ENCODE data around the gene AQP12B.
"Not testable (repeated sequence)": the region's sequence is repeated elsewhere in the genome, so short reads cannot be mapped to it uniquely, and the experiment has no call there.

The AQP12B gene

DNA sequence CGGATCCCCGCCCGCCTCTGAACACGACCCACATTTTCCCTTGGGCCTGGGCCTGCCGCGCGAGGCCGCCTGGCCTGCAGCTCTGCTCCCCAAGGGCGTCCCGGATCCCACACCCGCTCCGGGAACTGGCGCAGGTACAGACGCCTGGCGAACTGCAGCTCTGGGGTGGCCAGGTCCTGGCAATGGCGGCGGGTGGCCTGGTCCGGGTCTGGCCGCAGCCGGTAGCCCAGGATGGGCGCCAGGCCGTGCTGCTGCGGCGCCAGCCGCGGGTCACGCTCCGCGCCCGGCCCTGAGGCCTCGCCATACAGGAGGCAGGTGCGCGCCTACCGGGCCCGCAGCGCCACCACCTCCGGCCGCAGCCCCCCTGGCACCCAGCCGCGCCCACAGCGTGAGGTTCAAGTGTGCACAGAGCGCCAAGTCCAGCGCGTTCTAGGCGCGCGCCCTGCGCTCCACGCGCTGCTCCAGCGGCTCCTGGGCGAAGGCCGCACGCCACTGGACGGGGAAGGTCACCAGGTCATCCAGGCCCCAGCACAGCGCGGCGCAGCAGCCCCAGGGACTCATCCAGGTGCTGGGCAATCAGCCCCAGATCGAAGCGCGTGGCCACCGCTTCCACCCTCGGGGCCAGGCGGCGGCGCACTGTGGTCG lies 18.5 kb upstream of the AQP12B start:
- DNase-seq (ENCODE audit: low read depth, low spot score) = no peak

DNA sequence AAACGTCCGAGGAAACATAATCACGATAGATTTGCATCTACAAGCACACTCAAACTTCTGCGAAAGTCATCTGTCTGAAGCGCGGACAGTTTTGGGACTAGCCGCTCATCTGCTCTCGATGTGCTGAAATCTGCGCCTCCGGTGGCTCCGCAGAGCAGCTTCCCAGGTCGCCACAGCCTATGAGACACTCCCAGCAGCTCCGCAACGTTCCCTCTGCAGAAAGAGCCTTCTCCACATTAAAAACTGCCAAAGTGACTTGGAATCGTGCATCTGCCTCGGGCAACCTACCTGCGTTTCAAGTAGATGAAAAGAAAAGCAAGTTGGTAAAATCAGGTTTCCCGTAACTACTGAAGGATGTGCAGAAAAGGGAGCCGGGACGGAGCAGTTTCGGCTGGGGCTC lies 17.9 kb upstream of the AQP12B start:
- not testable (repeated sequence) for DNase-seq (ENCODE audit: low read depth, low spot score)

DNA sequence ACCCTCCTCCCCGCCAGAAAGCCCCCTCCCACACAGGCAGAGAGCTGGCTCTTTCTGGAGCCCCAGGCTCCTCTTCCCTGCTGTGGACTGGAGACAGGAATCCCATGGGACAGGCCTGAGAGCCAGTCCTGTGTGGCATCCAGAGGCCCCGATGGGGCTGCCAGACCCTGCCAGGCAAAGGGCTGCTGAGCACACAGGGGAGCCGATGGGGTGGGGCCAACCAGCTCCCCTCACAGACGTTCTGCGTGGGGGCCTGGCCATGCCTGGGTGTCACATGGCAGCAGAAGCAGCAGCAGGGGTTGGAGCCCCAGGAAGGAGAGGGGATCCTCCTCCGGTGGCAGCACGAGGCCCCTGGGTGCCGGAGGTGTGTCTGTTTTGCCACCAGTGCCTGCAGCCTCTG lies 17.1 kb upstream of the AQP12B start:
- DNase-seq (ENCODE audit: low read depth, low spot score) = not testable (repeated sequence)

DNA sequence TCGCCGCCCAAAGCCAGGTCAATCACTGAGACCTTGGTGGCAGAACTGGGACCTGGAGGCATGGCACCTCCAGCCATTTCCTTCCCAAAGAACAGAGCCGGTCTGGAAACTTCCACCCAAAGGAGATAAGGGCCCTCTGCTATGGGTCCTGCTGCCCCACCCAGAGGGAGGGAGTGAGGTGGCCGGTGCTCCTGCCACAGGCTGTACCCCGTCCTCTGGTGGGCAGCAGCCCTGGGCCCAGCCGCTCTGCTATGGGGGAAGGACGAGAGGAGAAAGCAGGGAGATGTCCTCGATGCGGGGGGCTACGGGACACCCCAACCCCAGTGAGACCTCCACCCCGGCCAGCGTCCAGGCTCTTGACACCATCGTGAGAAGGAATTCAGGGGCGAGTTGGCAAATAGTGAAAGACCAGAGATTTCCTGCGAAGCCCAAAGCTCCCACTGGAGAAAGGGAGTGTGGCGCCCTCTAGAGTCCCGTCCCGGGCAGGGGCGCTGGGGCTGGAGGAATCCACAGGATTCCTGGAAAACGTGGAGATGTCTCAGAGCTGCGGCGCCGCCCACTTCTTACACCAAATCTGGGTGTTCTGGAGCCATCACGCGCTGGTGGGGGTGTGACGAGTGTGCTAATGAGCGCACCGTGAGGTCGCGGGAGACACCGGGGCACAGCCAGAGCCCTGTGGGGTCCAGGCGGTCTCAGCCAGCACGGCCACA lies 16.3 kb upstream of the AQP12B start:
- not testable (repeated sequence) for DNase-seq (ENCODE audit: low read depth, low spot score)

DNA sequence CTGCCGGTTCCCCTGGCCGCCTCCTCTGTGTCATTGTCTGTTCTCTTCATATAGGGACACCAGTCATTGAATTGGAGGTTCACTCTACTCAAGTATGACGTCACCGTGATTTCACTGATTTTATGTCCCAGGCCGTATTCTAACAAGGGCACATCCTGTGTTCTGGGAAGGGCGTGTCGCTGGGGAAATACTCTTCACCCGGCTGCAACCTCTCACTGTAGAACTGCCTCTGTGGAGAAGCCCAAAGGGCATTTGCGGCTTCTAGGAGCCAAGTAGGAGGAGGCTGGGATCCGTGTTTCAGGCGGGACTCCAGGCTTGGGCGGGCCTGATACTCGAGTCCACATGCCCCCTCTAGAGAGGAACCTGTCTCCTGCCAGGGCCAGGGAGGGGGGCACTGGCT lies 13.8 kb upstream of the AQP12B start:
- not testable (repeated sequence) for DNase-seq (ENCODE audit: low read depth, low spot score)

DNA sequence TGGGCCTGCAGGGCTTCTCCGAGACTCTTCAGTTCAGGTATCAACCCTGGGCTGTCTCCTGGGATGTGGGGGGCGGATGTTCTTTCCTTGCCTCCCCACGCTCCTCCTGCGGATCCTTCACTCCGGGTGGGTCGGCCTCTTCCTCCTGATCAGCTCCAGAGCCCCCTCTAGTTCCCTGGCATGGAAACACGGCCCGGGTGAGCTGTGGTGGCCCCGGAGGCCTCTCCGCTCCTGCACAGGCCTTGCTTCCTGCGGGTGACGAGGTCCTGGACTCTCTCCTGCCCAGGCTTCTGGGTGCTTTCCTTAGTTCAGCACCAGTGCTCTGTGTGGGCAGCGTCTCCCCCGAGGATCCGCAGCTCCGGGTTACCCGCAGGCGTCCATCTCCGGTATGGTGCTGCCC lies 12.9 kb upstream of the AQP12B start:
- not testable (repeated sequence) for DNase-seq (ENCODE audit: low read depth, low spot score)

DNA sequence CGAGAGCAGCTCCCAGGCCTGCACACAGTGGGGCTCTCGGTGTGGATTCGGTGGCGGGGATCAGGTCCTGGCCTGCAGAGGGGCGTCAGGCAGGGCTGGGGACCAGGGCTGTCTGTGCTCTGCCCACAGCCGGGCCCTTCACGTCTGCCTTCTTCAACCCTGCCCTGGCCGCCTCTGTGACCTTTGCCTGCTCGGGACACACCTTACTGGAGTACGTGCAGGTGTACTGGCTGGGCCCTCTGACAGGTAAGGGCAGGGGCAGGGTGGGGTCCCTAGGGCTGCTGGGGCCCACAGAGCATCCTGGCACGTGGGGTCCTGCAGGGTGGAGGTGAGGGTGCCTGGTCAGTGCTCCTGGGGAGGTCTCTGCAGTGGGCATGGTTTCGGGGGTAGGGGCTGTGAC lies 11.6 kb upstream of the AQP12B start:
- not testable (repeated sequence) for DNase-seq (ENCODE audit: low read depth, low spot score)

DNA sequence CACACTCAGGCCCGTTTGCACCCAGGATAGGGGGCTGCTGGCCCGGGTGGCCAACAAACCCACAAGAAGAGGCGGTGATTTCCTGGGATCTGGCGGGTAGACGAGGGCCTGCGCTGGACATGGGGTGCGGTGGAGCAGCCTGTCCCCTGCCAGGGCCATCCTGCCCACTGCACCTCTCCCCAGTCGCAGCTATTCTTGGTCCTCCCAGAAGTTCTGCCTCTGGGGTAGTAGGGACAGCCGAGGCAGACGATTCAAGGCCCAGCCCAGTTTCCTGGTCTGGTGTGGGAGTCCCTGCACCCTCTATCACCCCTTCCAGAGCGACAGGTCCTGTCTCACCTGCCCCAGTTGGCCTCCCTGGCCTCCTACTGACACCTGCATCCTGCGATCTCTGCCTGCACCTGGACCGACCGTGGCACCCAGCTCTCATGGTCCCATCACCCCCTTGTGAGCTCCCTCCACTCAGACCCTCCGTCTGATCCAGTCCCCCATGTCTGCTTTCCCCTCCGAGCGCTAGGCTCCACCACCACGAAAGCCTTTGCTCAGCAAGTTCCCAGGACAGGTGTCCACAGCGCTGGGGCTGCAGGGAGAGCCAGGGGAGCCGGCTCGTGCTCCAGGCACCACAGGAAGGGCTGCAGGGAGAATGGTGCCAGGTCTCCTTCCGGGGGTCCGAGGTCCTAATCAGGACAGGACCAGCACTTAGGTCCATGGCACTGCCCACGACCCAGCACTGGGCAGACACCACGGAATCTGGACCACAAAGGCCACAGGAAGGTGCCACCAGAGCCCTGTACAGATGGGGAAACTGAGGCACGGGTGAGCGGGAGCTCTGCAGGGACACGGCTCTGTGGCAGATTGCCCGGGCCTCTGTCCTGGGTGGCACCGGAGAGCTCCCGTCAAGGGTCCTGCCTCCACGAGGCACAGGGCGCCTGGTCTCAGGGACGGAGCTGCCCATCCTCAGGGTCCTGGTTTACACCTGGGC lies 10.2 kb upstream of the AQP12B start:
- not testable (repeated sequence) for DNase-seq (ENCODE audit: low read depth, low spot score)

DNA sequence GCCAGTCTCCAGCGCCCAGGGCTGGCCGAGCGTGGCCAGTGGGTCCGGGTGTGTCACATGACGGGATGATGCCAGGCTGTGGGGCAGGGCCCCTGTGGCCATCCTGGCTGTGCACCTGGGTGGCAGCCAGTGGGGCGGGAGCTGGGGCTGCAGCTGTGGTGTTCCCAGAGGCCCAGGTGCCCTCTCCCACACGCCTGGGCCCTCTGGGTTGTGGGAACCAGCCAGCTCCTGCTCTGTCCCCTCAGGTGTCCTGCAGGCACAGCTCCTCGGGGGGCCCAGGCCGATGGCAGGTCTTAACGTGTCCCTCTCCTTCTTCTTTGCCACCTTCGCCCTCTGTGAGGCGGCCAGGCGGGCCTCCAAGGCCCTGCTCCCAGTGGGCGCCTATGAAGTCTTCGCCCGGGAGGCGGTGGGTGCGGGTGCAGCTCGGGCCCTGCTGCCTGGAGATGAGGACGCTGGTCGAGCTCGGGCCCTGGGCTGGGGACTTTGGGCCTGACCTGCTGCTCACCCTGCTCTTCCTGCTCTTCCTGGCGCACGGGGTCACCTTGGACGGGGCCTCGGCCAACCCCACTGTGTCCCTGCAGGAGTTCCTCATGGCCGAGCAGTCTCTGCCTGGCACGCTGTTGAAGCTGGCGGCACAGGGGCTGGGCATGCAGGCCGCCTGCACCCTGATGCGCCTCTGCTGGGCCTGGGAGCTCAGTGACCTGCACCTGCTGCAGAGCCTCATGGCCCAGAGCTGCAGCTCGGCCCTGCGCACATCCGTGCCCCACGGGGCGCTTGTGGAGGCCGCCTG lies 9.1 kb upstream of the AQP12B start, which contains the start of gene AQP12A:
TSS of gene AQP12A (plus strand) at position 236 of the 790 bp plus-strand sequence. CDS start at position 284, 48 bp downstream.
- DNase-seq (ENCODE audit: low read depth, low spot score) = not testable (repeated sequence)

DNA sequence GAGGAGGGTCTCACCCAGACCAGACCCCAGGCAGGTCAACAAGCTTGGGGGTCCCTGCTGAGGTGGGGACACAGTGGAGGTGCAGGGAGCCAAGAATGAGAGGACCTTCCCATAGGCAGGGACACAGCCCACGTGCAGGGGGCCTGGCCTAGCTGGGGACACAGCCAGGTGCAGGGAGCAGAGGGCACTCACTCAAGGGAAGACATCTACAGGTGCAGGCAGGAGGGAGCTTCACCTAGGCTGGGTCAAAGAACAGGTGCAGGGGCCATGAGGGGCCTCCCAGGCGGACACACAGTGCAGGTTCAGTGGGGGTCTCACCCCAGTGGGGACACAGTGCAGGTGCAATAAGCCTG lies 8.4 kb upstream of the AQP12B start:
- not testable (repeated sequence) for DNase-seq (ENCODE audit: low read depth, low spot score)

DNA sequence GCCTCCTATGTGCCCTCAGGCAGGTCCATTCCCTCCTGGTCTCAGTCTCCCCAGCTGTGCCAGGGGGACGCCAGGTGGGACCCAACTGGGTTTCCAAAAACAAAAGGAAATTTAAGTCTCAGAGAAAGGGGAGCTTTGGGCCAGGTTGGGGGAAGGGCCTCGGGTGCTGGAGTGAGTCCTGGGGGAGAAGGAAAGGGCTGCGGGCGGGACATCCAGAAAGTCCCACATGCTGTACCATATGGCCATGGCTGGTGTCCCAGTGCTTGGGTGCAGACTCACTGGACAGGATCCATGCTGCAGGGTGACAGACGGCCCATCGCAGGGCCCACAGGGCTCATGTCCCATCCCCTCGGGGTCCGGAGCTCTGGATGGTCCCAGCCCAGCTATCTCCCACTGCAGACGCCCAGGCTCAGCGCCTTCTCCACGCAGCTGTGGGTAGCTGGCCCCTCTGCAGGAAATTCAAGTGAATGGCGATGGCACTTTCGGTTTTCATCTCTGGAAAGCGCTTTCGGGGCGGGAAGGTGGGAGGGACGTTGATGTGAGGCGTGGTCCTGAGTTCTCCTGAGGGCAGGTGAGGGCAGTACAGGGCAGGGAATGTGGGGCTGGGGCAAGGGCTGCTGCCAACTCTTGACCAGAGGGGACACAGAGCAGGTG lies 7.9 kb upstream of the AQP12B start:
- DNase-seq (ENCODE audit: low read depth, low spot score) = not testable (repeated sequence)

DNA sequence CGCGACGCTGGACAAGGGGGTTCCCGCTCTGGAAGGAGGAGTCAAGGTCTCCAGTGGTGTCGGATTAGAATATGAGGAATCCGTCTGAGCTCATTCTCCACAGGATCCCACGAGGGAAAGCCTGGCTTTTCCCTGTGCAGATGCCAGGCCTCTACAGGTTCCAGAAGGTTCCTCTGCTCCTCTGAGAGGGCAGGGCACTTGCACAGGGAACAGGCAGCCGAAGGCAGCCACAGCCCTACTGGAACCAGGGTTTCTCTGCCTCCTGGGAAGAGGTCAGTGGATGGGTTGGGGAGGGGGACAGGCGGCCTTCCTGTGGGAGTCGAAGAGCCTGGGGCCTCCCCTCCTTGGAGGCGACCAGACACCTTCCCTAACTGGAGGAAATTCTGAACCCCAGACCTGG lies 7.3 kb upstream of the AQP12B start:
- DNase-seq (ENCODE audit: low read depth, low spot score) = no peak

DNA sequence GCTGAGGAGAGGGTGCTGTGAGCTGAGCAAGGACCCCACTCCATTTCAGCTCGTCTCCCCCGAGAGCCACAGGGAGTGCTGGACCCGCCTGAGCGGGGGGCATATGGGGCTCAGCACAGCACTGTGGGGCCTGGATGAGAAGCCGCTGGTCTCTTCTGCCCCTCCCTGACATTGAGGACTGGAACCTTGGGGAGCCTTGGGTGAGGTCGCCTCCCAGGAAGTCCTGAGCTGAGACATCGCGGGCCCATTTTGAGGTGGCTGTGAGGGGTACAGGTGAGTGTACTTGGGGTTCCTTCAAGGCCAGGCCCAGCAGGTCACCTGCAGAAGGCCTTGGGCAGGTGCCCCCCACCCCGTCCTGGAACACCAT lies 5.9 kb upstream of the AQP12B start:
- DNase-seq (ENCODE audit: low read depth, low spot score) = no peak

DNA sequence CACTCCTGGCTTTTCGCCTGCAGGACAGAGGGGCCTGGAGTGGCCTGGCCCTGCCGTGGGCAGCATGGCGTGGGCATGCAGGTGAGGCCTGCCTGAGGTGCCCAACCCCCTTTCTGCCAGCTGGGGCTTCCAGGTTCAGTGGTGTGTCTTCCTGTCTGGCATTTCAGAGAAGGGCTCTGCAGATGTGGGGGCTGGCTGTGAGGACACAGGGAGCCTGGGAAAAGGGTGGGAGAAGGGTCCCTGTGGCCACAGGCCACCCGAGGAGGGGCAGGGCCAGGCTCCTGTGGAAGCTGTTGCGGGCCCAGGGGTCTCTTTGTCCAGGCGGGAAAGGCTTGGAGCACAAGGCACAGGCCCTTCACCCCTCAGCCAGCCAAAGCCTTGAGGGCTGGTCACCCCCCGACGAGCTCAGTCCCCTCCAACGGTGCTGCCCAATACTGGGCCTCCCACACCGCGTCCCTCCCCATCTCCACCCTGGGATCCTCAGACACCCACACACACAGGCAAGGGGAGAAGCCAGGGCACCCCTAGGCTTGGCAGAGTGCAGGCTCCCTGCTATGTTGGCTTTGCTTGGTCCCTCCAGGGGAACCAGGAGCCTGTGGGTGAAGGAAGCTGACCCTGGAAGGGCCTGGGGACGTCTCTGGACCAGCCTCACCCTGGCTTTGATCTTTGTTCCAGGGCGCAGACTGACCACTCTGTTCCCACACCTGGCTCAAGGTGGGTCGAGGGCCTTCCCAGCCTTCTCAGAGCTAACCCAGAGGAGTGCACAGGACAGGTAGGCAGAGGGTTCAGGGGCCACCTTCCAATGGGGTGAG lies 5.3 kb upstream of the AQP12B start:
- DNase-seq (ENCODE audit: low read depth, low spot score) = no peak

DNA sequence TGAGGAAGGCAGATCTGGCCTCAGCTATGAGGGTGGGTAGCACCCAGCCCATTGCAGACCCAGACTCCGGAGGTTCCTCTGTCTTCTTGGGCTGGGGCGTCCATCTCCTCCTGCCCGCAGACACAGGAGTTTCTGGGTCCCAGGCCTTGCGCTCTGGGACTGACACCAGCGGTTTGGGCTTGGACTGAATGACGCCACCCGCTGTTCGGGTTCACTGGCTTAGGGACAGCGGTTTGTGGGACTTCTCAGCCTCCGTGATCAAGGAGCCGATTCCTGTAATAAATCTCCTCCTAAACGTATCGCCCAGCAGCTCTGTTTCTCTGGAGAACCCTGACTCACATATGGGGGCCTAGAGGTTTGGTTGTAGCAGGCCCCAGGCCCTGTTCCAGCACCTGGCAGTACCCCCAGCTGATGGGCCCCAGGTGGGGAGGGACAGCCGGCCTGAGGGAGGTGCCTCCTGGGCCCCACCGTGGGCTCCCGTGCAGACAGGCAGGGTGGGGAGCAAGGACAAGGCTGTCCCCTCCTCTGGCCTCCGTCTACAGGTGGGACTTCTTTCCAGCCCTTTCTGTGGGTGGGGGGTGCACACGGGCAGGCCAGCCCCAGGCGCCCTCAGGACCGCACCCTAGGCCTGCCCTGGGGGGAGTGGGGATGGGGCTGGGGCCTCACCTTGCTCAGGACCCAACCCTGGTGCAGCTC lies 4.5 kb upstream of the AQP12B start:
- DNase-seq (ENCODE audit: low read depth, low spot score) = no peak

DNA sequence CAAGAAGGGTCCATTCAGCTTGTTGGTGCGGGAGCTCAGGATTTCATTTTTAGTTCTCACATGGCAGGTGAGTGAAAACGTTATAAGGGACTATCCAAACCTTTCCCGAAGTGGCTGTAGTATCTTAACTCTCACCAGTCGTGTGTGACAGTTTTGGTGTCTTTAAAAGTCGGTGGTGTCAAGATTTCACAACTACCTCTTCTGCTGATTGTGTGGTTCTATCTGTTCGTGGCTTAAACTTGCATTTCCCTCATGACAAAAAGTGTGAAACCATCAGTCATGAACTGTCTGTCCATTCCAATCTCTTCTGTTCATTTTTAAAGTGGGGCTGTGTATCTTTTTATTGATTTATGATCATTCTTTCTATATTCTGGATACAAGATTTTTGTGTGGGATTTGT lies 3.8 kb upstream of the AQP12B start:
- no peak for DNase-seq (ENCODE audit: low read depth, low spot score)

DNA sequence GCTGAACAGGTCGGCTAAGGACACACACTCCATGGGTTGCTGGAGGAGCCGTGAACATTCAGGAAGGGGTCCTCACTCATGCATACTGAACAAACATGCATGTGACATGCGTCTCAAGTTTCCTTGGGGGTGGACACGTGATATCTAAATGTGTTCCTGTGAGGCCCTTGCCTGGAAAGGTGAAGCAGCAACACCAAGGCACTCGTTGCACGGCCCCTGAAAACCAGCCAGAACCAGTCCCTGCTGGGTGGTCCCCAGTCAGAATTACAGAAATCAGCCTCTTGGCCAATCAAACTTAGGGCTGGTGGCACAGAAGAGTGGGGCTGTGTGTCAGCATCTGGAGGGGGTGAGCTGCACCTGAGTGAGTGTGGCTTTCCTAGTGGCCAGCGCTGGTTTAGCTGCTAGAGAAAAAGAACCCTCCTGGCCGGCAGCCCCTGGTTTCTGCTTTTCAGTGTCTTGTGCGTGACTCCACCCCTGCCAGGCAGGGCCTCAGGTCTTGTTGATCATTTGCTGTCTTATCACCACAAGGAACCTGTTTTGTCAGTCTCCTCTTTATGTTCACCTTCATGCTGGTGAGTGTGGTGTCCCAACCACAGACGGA lies 3.2 kb upstream of the AQP12B start:
- DNase-seq (ENCODE audit: low read depth, low spot score) = no peak

DNA sequence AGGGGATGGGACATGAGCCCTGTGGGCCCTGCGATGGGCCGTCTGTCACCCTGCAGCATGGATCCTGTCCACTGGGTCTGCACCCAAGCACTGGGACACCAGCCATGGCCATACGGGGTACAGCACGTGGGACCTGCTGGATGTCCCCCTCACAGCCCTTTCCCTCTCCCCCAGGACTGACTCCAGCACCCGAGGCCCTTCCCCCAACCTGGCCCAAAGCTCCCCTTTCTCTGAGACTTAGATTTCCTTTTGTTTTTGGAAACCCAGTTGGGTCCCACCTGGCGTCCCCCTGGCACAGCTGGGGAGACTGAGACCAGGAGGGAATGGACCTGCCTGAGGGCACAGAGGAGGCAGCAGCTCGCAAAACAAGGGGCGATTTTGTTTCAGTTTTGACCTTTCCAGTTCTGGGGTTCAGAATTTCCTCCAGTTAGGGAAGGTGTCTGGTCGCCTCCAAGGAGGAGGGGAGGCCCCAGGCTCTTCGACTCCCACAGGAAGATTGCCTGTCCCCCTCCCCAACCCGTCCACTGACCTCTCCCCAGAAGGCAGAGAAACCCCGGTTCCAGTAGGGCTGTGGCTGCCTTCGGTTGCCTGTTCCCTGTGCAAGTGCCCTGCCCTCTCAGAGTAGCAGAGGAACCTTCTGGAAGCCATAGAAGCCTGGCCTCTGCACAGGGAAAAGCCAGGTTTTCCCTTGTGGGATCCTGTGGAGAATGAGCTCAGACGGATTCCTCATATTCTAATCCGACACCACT lies 1.5 kb upstream of the AQP12B start:
- DNase-seq (ENCODE audit: low read depth, low spot score) = not testable (repeated sequence)

Data from astrocyte of the hippocampus (primary cell).